HG03469 (cell line): ENCODE measurements around the gene PRUNE2.
A peak's percentile ranks its signal among the peaks of the same experiment; 100 is the strongest.

Experiments used
- ATAC-seq: cut with Tn5 transposase; IDR thresholded peaks from one replicate; pipeline ENCODE4 v1.9.1; 2021; ENCODE audit warnings: mild to moderate bottlenecking, moderate library complexity, moderate number of reproducible peaks; ENCODE audit not compliant: unreplicated experiment

The PRUNE2 gene

DNA sequence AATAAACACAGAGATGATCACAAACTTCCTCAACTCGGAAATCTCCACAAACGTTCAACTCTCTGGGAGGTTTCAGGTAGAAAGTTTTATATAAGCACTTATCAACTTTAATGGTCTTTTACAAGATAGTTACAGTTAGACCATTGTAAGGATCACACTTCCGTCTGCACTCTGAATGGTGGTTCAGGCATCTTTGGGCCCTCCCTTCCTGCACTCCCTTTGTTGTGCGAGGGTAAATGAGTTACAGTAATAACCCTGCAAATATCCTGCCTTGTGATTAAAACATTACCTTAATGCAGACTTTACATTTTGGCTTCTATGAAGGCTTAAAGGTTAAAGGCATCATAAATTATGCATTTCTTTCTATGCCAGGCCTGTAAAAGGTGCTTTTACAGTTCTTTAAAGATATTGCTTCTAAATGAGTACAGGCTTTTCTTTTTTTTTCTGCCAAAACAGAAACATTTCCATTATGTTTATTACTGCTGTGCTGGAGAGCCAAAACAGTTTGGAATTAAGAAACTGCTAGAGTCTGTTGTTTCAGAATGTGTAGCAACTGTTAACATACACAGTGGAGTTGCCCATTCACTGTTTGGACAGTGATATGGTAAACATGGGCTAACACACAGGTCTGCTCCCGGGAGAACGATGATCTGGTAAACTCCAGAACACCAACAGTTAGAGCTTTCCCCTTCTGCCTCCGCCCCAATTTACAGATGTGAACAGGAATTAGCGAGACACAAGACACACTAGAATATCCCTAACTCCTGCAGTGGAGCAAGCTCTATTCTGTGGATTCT lies 1.1 kb downstream of the PRUNE2 start:
- no peak for ATAC-seq

DNA sequence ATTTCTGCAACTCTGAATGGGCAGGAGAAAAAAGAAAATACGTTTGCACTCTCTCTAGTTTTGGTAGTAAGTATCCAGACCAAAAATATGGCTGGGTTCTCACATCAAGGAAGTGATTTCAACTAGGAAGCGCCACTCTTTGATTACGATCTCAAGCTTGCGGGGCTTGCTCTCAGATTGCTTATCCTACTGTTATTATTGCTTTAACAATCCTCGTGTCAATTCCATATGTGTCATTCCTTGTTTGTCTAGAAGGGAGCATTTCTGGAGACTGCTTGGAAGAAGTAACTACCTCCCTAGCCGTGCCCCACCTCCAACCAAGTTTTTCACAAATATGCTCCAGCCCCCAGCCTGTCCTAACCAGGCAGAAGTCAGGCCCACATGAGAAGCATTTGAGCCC lies 3.5 kb downstream of the PRUNE2 start:
- ATAC-seq, result no peak

DNA sequence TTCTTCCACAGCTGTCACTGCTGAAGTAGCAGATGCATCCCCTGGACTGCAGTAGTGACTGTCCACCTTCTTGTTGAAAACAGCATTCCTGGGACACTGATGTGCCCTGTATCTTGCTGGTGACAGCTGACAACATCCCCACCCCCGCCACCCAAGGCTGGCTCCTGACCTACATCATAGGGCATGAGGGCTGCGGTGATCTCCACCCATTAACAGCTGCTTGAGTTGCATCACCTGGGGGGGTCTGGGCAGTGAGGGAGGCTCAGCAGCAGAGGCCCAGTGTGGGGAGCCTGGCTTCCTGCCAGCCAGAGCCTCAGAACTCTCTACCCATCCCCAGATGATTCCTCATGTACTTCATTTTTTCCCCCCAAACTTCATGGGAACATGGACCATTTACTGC lies 4.1 kb downstream of the PRUNE2 start:
- no peak for ATAC-seq

DNA sequence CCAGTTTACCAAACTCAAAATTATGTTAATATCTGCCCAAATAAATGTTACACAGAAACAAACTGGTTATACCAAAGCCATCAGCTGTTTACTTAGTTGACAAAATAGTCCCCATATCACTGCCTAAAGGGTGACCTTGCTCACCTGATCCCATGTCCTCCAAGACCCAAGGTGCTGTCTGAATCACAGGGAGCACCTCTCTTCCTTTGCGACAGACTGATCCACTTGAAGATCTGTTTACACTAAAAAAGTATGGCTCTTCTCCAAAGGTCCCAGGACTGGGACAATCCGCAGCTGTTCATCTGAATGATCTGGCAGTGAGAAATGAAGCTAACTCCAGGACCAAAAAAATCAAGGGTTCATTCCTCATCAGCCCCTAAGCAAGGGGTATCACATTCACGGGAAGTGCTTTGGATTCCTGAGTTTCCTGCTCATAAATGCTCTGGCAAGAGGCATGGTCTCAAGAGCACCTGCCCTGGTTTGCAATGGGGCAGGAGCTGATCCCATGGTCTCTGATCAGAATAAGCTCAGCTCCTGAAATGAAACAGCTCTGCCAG lies 5.0 kb downstream of the PRUNE2 start:
- ATAC-seq, result no peak

DNA sequence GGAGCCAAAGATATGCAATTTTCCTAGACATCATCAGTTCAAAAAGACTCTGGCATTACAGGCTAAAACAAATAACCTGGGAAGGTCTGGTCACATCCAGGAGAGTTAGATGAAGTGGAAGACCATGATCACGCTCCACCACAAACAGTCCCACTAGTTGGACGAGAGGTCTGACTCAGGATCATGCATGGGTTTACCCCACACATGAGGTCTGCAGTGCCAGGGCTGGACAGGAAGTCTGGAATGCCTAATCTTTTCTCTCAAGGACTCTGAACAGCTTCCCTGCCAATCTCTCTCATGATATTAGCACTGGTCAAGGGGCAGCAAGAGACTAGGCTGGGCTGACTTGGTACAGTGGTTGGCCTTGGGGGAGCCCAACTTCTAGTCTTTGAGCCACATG lies 7.1 kb downstream of the PRUNE2 start:
- no peak for ATAC-seq

DNA sequence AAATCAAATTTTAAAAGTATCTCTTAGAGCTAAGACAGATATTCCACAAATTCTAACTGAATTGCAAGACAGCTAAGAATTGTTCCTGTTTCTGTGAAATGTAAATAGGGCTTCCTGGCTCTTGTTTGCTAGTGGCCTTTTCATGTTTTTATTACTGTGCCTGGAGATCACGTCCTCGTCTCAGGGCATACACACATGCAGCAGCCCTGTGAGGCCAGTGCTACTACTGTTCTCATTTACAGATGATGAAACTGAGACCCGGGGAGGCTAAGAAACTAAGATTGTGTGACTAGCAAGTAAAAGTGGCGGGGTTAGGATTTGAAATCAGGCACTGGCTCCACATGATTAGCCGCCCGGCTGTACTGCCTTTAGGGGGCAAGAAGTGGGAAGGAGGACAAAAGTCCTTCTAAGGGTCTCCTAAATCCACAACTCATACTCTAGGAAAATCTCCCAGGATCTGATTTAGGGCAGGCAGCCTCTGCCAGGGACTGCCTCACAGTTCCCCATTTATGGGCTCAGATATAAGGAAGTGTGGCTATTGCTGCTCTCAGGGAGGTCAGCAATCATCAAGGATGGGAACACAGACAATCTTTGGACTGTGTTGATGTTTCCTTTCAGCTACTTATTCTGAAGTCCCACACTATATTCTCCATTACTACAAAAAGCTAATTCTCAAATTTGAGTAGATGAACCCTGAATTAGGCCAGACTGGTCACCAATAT lies 7.9 kb downstream of the PRUNE2 start:
- ATAC-seq, result no peak

DNA sequence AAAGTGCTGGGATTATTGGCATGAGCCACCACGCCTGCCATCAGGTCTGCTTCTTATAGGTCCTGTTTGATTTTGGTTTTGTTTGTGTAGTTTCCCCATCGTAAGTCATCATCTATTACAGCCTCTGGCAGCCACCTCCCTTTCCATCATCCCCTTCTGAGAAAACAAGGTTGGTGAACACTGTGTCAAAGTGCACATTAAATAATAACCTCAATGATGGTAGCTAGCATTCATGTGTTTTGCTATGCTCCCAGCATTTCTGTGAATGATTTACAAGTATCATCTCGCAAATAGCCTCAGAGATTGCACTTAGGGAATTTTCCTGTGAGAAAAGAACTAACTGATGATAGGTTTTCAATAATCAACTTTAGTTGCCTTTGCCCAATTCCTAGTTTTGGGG lies 9.9 kb downstream of the PRUNE2 start:
- no peak for ATAC-seq

DNA sequence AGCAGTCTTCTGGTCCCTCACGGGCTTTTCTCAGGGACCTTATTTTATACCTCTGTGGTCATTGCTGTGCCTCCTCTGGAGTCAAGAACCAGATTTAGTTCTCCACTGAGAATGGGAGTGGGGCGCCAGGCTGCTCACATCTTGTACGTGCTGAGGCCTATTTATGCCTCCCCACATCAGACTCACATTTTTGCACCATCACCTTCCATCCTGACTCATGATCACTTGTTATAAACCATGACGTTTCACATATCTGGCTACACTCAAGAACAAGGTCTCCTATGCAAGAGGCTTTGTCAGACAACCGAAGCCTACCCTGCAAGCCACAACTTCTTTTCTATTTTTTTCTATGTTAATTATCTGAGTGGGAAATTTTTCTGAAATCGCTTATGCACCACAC lies 10.7 kb downstream of the PRUNE2 start:
- ATAC-seq, result no peak

DNA sequence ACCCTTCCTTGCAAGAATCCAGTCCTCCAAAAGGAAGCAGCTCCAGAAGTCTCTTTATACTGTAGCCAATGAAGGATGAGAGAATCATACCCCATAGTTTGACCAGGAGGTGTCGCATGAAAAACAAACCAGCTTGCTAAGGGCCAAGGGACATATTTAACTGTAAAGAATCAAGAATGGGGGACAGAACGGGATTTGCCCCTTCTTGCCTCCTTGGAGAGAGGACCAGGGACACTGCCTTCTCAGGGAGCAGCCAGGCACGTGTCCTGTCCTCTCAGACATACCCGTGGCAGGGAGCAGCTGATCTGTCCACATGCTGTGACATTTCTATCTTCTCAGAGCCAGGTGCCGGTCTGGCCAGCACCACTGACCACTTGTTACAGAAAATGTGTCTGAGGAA lies 11.7 kb downstream of the PRUNE2 start:
- ATAC-seq, result no peak

DNA sequence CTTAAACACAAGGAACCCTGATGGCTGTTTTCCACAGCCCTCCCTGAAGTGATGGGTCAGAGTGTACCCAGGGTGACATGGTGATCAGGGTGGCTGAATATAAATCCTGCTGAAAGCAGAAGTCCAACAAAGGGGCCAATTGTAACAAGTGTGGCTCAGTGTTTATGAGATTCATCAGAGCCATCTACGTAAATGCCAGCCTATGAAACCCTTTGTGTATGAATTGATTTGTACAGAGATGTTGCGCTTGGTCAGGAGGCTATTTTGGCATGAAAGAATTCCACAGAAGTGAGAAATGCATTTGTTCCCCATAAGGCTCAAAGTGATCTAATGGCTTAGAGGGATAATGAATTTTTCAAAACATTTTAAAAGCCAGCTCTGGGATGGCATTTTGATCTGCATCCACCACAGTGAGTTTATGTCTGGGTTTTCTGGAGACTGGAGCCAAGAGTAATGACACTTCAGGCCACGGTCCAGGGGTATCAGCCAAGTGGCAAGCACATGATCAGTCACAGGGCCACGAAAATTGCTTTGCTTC lies 12.4 kb downstream of the PRUNE2 start:
- no peak for ATAC-seq

DNA sequence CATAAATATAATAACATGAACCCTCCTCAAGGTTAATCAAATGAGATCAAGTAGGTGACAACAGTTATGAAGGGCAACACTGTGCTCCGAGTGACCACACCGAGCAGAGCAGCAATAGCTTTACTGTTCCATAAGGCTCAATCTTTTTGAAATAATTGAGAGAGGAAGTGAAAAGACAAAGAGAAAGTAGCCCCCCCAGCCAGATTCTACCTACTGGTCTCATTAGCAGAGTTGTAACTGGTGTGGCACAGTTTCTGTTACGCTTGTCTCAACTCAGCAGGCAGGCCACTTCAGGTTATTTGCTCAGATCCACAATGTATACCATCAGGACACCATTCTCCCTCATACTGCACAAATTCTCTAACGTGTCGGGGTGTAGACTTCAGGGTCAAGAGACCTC lies 14.0 kb downstream of the PRUNE2 start:
- no peak for ATAC-seq

DNA sequence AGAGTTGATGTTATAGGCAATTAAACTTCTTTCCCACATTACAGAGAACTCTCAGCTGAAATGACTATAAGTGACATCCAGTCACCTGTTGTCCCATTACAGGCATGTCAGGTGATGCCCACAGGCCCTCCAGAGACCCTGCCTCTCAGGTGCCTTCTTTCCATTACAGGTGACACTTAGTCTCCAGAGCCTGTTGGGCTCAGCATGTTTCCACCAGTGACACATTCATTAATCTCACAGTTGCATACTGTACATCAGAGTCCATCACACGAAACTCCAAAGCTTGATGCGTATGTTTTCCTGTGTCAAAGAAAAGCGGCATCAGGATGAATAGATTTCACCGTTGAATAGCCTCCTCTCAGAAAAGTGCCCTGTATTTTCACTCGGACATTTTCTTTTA lies 14.6 kb downstream of the PRUNE2 start:
- ATAC-seq, result no peak

DNA sequence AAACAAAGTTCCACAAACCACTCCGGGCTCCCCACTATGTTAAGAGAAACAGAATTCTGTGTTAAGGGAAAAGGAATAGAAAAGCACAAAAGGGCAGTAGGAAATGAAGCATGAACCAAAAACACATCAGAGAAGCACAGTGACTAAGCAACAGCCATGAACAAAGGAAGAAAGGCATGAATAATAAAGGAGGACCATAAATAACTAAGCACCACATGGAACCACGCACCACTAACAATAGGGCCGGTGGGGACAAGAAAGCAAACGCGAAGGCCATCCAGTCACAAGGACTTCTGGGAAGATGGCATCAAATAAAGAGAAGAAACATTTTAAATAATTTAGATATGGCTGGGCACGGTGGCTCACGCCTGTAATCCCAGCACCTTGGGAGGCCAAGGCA lies 18.0 kb downstream of the PRUNE2 start:
- no peak for ATAC-seq

DNA sequence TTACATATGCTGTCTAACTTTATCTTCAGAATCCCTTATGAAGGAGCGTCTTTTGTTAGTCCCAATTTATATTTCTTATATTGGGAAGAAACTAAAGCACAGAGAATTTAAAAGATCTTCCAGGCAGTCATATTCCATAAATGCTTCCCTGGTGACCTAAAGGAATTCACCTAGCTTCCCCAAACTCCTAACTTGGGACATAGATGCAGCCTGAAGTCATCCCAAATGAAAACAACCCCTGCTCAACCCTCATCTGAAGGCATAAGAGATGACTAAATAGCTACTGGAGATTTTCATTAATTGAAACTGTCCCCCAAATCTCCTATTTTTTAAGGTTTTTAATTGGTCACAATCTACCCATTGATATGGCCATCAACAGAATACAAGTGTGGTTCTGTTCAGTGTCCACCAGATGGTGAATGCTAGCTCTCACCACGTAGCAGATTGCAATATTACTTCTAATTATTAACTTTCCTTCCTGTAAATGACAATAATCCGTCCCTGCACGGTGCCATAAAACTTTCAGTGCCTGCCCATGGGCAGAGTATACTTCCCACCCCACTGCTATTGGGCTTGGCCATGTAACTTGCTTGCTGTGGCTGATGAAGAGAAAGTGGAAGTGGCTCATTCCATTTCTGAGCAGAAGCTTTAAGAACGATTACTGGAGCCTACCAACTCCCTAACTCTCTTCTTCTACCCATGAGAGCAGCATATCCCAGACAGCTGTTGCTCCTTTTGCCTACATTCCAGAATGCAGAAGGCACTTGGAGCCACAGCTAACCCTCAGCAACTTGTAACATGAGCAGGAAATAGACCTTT lies 18.7 kb downstream of the PRUNE2 start:
- ATAC-seq, result peak; percentile 33

DNA sequence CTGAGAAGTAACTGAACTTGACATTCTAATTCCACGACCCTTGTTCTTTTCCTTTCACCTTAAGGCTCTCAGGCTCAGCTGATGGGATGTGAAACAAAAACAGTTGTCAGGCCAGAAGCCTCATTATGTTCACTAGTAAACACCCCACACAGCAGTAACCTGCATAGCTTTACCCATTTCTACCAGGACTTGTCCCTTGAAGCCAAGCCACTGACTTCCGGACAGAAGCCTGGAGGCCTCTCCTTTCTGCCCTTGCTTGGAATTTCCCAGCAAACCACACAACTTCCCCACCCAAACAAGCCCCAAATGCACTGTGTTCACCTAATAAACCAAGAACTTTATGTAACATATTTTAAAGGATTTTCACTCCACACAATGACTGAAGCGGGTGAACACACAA lies 19.6 kb downstream of the PRUNE2 start:
- ATAC-seq, result no peak

DNA sequence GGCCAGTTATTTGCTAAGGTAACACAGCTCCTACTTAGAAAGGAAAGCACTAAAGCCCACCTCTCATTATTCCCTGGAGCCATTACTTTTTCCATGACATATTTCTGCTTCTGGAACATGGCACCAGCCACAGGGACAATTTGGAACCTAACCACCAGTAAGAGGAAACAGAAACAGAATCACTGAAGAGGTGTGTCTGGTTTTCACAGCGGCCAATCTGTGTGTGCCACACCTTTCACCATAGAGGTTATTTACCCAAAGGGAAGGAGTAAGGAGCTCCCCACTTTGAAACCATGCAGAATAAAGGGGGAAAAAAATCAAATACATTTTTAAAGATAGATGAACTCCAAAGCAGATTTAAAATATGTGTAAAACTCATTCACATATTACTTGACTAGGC lies 21.1 kb downstream of the PRUNE2 start:
- ATAC-seq, result no peak

DNA sequence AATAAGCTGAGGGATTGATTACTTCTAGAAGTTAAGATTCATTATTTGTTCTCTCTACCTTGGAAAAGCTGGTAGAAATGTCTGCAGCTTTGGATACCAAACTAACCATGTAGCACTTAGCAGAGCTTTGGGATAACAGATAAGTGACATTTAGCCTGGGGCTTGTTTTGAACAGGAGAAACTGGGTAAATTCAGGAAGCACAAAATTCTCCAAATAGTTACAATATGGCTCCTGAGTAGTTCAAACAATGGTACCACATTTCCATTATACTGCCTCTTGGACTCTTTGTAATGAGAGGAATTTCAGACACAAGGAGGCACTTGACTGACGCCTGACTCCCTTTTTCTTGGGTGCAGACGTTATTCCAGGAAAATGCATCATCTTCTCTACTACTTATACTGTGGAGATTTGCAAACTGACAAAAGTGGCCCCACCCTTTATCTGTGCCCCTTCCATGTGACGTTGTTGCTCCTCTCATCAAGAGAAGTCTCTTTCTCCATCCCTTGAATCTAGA lies 22.5 kb downstream of the PRUNE2 start:
- ATAC-seq, result no peak

DNA sequence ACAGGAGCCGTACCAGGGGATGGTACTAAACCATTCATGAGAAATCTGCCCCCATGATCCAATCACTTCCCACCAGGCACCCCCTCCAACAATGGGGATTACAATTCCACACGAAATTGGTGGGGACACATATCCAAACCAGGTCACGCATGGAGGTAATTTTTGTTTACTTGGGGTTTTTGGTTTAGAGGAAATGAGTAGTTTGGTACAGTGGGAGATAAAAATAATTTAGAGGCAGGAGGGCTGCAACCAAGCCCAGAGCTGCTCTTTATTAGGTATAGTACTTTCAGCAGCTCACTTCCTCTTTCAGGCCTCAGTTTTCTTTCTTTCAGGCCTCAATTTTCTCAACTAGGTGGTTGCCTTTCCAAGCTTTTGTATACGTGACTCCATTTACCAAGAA lies 23.2 kb downstream of the PRUNE2 start:
- ATAC-seq, result peak; percentile 84

DNA sequence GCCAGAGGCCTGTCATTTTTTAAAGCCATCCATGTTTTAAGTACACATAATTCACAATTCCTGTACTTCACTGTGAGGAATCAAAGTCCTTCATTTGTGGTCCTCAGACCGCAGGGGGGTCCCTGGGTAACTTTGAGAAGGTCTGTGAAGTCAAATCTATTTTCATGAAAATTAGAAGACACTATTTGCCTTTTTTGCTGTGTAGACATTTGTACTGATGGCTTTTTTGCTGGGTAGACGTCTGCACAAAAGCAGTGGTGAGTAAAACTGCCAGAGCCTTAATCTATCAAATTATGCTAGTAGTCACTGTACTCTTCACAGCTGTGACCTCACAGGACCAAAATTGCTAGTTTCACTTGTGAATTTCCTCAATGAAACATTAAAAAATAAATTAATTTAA lies 25.7 kb downstream of the PRUNE2 start:
- no peak for ATAC-seq

DNA sequence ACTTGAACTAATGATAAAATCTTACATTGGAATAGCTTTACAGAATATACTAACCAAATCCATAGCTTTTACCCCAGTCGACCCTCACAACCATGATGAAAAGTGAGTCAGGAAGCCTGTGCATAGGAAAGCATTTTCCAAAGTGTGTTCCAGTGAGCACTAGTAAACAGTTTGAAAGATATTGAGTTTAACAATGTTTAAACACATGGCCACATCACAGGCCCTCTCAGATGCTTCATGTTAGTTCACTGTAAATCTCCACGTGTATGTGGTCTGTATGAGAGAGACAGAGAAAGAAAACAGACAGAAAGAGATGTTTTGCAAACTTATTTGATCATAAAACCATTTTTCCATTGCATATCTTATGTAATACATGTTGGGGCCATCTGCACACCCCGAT lies 27.0 kb downstream of the PRUNE2 start:
- no peak for ATAC-seq

DNA sequence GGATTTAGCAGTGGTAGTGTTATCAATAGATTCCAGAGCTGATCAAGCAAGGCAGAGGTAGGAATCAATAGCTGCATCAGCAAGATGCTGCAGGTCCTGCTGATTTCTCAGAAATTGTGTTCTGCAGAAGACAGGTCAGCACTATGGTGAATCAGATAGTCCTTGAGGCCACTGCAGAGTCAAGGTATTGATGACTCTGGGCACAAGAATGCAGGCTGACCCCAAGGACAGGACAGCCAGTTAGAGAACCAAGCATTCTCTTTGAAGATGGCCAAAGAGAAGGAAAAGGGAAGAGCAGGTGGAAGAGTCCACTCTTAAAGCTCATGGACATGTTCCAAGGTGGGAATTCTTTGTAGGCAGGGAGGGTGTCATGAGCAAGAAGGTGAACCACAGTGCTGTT lies 28.0 kb downstream of the PRUNE2 start:
- no peak for ATAC-seq
